Esophagus squamous epithelium (tissue), 4 donors: ENCODE measurements around the gene HDAC6.

Experiments
- CTCF ChIP-seq, 6 experiments: fragments of 450-650 bp in 4 of 6; fragments of 200-600 bp in 2 of 6; sonication (generic) in 2 of 6; IDR thresholded peaks; one replicate each; pipeline ENCODE4 v1.5.1; 2016 to 2019; ENCODE audit warnings: antibody characterized with exemption in 6 of 6, mild to moderate bottlenecking in 4 of 6, moderate library complexity in 4 of 6
- POLR2A ChIP-seq, 4 donors: fragments of 450-650 bp; IDR thresholded peaks; one replicate each; pipeline ENCODE4 v1.6.1; 2017; ENCODE audit warnings: antibody characterized with exemption in 4 of 4, mild to moderate bottlenecking in 4 of 4, moderate library complexity in 3 of 4

GRCh38 chrX:48839686-48840085 is 37.8 kb downstream of the HDAC6 start:
- TF ChIP-seq CTCF (IDR thresholded peaks at IDR 0.05) (no peak), POLR2A (IDR thresholded peaks at IDR 0.05) (no peak)
